Immature natural killer cell (primary cell): ENCODE measurements around the gene SOD2. TPM values are rescaled to one million over a fixed set of nuclear protein-coding genes. Genes with fewer than 3 reads are reported as not detected.
A peak's percentile ranks its signal among the peaks of the same experiment; 100 is the strongest.
"Not testable (repeated sequence)": the region's sequence is repeated elsewhere in the genome, so short reads cannot be mapped to it uniquely, and the experiment has no call there.

Experiments used
- DNase-seq, 3 donors: peaks; one replicate each; pipeline ENCODE4 v3.0.0; 2022; ENCODE audit warnings: mixed read lengths in 1 of 3
- H3K27ac Mint-ChIP-seq, 6 donors: one replicate each; pipeline ENCODE4 v1.8.0; 2020; ENCODE audit warnings: mixed read lengths in 6 of 6, mild to moderate bottlenecking in 5 of 6, inconsistent platforms in 4 of 6, moderate library complexity in 3 of 6
- H3K27me3 Mint-ChIP-seq, 3 donors: one replicate each; pipeline ENCODE4 v1.8.0; 2020 to 2021; ENCODE audit warnings: low read depth in 3 of 3, mild to moderate bottlenecking in 3 of 3, mixed read lengths in 3 of 3, moderate library complexity in 3 of 3, inconsistent platforms in 1 of 3
- H3K36me3 Mint-ChIP-seq, 3 donors: one replicate each; pipeline ENCODE4 v1.8.0; 2020; ENCODE audit warnings: mixed read lengths in 3 of 3, inconsistent platforms in 2 of 3, mild to moderate bottlenecking in 2 of 3
- H3K4me1 Mint-ChIP-seq, 2 donors: one replicate each; pipeline ENCODE4 v1.8.0; 2020; ENCODE audit warnings: inconsistent platforms in 2 of 2, mild to moderate bottlenecking in 2 of 2, mixed read lengths in 2 of 2, moderate library complexity in 1 of 2
- H3K4me3 Mint-ChIP-seq, 5 donors: one replicate each; pipeline ENCODE4 v1.8.0; 2020; ENCODE audit warnings: mild to moderate bottlenecking in 5 of 5, mixed read lengths in 5 of 5, inconsistent platforms in 3 of 5, moderate library complexity in 3 of 5
- H3K9me3 Mint-ChIP-seq, 6 donors: one replicate each; pipeline ENCODE4 v1.8.0; 2020; ENCODE audit warnings: mild to moderate bottlenecking in 6 of 6, mixed read lengths in 6 of 6, inconsistent platforms in 4 of 6, moderate library complexity in 3 of 6
- polyA plus RNA-seq, 3 donors: library from polyadenylated mRNA; unstranded; fragments of 300-500 nt; fragmentation: Illumina TruSeq; gene quantifications; one replicate each; pipeline ENCODE4 v1.2.3, GENCODE V29; 2021

The SOD2 gene
- polyA plus RNA-seq, 3 donors from 2014 or later: 54.5 to 73.0 (median 54.6) TPM

DNA sequence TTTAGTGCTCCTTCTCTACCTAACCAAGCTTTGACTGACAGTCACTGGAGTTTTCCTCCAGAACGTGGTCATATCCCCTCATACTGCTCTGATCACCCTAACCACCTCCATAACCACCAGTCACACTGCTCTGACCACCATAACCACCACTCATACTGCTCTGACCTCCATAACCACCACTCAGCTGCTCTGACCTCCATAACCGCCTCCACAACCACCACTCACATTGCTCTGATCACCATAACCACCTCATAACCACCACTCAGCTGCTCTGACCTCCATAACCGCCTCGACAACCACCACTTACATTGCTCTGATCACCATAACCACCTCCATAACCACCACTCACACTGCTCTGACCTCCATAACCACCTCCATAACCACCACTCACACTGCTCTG, 17.6 kb upstream of the SOD2 start:
- H3K36me3 Mint-ChIP-seq, DNase-seq, H3K4me3 Mint-ChIP-seq, H3K27ac Mint-ChIP-seq, H3K9me3 Mint-ChIP-seq, H3K27me3 Mint-ChIP-seq, H3K4me1 Mint-ChIP-seq: not testable (repeated sequence)

DNA sequence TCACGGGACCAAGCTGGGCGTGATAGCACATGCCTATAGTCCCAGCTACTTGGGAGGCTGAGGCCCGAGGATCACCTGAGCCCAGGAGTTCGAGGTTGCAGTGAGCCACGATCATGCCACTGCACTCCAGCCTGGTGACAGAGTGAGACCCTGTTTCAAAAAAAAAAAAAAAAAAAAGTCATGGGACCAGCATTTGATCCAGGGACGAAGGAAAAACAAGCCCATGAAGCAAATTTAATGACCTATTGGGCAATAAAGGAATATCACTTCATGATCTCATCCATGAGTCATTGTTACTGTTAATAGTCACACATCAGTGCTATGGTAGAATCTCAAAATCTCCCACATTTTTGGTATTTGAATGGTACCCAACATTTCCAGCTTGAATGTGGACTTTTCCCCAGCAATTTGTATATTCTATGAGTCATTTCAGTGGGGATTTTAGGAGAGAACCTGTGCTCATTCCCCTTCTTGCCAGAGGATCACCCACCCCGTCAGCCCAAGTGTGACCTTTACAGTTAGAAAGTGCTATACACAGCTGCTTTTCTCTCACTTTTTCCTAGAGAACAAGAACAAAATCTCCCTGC, 8.5 kb upstream of the SOD2 start:
- peaks cover 0 to 2% (median 0%) of the 10 kb centered on the region in 6 donors for H3K9me3 Mint-ChIP-seq
- H3K4me3 Mint-ChIP-seq: no peak overlapping the region
- peaks cover 0 to 4% (median 3%) of the 10 kb centered on the region in 3 donors for H3K36me3 Mint-ChIP-seq

DNA sequence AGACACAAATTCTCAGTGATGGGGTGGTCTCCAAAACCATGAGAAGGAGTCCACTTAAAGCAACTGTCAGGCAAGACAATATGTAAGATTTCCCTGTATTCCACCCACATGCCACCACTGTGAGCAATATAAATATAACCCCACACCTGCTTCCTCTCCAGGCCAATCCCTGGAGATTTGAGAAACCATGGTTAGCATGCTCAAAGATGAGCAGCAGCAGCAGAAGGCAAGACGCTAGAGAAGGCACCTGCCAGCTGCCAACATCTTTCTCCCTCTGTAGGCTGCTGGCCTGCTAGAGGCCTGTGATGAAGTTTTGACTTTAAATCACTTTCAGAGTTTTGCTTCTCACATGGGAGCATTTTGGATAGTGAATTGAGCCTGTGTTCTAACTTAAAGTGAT, 7.9 kb upstream of the SOD2 start:
- H3K27ac Mint-ChIP-seq: no peak overlapping the region
- H3K4me3 Mint-ChIP-seq: no peak overlapping the region
- peaks cover 0 to 4% (median 3%) of the 10 kb centered on the region in 3 donors for H3K36me3 Mint-ChIP-seq
- peaks cover 0 to 2% (median 0%) of the 10 kb centered on the region in 6 donors for H3K9me3 Mint-ChIP-seq
- H3K27me3 Mint-ChIP-seq: peaks cover 0 to 2% (median 0%) of the 10 kb centered on the region in 3 donors
- no peaks in the 10 kb centered on the region for H3K4me1 Mint-ChIP-seq
- DNase-seq: no peak

More for the DNA sequence above, 8.5 kb upstream of the SOD2 start:
- DNase-seq: no peak
- Mint-ChIP-seq H3K4me1 (no peaks in the 10 kb centered on the region), H3K27ac (no peak overlapping the region), H3K27me3 (peaks cover 0 to 2% (median 0%) of the 10 kb centered on the region in 3 donors)

DNA sequence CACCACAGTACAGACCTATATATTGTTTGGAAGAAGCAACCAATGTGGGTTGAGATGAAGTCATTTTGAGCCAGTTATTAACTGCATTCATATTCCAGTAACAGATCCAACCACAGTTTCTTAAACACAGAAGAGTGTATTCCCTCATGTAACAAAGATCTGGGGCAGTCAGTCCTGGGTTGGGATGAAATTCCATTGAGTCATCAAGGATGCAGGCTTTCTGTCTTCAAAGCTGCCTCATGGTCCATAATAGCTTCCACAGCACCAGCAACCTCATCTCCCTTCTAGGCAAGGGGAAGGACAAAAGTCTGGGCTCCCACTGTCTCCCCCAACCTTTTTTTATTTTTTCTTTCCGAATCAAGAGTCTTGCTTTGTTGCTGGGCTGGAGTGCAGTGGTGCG, 2.9 kb upstream of the SOD2 start:
- Mint-ChIP-seq H3K4me1 (peaks cover 26 to 27% of the 10 kb centered on the region in 2 donors), H3K27ac (no peak overlapping the region), H3K27me3 (peaks cover 2 to 10% (median 4%) of the 10 kb centered on the region in 3 donors), H3K4me3 (no peak overlapping the region), H3K36me3 (peaks cover 3 to 8% (median 4%) of the 10 kb centered on the region in 3 donors), H3K9me3 (no peaks in the 10 kb centered on the region)
- DNase-seq: no peak

DNA sequence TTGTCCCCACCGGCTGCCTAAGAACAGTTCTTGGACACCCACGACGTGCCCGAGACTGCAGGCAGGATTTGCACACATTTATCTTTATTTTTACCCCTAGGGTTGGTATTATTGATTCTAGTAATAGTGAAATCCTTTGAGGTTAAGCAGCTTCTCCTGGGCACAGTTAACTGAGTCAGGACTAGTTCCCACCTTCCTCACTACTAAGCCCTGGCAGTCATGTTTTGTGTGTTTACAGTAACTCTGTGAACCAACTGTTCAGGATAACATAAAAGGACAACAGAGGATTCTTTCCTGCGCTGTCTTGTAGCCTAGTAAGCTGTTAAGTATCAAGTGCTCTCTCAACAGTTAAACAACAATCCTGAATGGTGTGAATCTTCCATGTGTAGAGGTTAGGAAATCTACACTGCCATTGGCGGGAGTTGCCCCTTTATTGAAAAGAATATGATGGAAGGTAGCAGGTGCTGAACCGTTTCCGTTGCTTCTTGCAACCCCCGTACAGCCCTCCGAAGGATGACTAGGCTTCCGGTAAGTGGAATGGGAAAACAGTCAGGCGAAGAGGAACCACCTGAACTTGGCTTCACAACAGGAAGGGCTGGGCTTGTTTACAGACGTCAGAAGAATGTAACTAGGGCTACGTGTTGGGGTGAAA, 979 bp upstream of the SOD2 start:
- Mint-ChIP-seq H3K27ac (peak overlapping the region; percentile 83 to 94 (median 92)), H3K27me3 (peaks cover 0 to 10% (median 4%) of the 10 kb centered on the region in 3 donors), H3K4me3 (peak overlapping the region; percentile 90 to 95 (median 93)), H3K36me3 (peaks cover 6 to 8% (median 7%) of the 10 kb centered on the region in 3 donors), H3K9me3 (no peaks in the 10 kb centered on the region), H3K4me1 (peaks cover 27 to 29% of the 10 kb centered on the region in 2 donors)
- no peak for DNase-seq

DNA sequence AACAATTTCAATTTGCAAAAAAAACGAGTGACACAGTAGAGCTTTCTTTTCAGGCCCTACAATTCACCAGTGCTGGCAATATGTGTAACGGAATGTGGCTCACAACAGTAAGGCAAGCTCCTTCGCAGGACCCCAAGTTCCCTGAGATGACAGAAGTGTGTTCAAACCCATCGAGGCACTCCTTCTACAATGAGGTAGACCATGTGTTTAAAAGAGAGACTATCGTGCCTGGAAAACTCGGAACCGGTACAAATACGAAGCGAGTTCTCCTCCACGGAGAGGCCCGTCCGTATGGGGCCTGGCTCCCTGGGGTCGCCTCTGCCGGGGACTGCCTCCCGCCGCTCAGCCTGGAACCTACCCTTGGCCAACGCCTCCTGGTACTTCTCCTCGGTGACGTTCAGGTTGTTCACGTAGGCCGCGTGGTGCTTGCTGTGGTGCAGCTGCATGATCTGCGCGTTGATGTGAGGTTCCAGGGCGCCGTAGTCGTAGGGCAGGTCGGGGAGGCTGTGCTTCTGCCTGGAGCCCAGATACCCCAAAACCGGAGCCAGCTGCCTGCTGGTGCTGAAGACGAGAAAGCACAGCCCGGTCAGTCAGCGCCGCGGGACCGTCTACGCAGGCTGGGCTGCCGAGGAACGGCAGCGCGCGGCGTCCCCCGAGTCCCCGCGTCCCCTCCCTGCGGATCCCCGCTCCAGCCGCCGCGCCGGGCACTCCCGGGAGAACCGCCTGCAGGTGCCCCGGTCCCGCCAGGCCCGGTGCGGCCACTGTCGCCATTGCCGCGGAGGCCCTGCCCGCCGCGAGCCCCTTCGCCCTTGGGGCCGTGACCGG, 526 bp downstream of the SOD2 start:
- DNase-seq: peak; percentile 40 to 48 (median 46)
- H3K4me1 Mint-ChIP-seq: peaks cover 29 to 30% of the 10 kb centered on the region in 2 donors
- no peaks in the 10 kb centered on the region for H3K9me3 Mint-ChIP-seq
- peak overlapping the region; percentile 89 to 95 (median 93) for H3K4me3 Mint-ChIP-seq
- peaks cover 13 to 17% (median 14%) of the 10 kb centered on the region in 3 donors for H3K36me3 Mint-ChIP-seq
- peaks cover 0 to 10% (median 4%) of the 10 kb centered on the region in 3 donors for H3K27me3 Mint-ChIP-seq
- H3K27ac Mint-ChIP-seq: peak overlapping the region; percentile 83 to 93 (median 91)

DNA sequence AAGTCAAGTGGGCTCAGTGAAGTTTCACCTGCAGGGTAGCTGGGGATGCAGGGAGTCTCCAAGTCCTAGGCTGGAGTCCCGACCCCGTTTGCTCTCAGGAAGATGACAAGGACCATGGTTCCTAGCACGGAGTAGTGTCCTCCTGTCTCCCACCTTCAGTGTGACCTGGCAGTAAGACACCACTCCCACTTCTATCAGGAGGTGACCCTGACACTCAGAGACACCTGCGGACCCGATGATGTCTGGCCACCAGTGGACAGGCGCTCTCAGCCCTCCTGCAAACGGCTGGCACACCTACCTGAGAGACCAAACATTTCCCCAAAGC, 1.1 kb downstream of the SOD2 start:
- Mint-ChIP-seq H3K9me3 (no peaks in the 10 kb centered on the region), H3K27ac (peak overlapping the region; percentile 83 to 93 (median 90)), H3K36me3 (peaks cover 15 to 19% (median 15%) of the 10 kb centered on the region in 3 donors), H3K27me3 (peaks cover 0 to 10% (median 4%) of the 10 kb centered on the region in 3 donors), H3K4me3 (peak overlapping the region; percentile 89 to 95 (median 93)), H3K4me1 (peaks cover 30% of the 10 kb centered on the region in 2 donors)
- no peak for DNase-seq

DNA sequence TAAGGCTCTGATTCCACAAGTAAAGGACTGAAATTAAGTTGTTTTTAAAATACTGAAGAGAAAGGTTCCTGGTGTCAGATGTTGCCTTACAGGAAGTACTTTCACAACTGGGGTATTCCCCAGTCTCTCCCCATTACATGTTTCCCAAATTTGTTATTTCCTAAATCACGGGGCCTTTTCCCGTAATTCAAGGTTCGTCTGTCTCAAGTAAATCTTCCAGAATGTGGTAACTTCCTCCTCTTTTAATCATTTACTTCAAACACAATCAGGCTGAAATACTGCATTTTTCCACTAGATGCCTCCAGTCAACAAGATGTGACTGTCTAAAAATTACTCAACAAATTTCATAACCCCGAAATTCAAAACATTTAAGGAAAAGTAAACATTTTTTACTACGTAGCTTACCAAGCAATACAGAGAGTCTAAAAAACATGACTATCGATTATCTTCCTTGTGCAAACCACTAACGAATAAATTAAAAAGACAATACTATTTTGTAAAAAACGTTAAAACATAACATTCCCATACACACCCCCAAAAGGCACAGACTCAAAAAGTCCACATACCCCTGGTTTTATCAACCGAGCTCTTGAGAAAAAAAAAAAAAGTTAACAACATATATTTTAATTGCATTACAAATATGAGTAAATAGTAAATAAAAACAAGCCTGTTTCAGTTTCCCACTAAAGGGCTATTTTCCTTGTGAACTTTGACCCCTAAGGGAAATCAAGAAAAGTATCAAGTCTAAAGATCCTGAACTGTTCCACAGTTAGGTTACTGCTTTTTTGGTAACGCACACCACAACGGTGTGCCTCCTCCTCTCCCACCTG, 1.7 kb downstream of the SOD2 start:
- Mint-ChIP-seq H3K27me3 (peaks cover 0 to 10% (median 4%) of the 10 kb centered on the region in 3 donors), H3K36me3 (peaks cover 18 to 23% (median 19%) of the 10 kb centered on the region in 3 donors), H3K4me3 (peak overlapping the region; percentile 89 to 95 (median 93)), H3K4me1 (peaks cover 32 to 34% of the 10 kb centered on the region in 2 donors), H3K9me3 (no peaks in the 10 kb centered on the region), H3K27ac (peak overlapping the region; percentile 63 to 91 (median 88))
- peak; percentile 39 to 51 (median 40) for DNase-seq

DNA sequence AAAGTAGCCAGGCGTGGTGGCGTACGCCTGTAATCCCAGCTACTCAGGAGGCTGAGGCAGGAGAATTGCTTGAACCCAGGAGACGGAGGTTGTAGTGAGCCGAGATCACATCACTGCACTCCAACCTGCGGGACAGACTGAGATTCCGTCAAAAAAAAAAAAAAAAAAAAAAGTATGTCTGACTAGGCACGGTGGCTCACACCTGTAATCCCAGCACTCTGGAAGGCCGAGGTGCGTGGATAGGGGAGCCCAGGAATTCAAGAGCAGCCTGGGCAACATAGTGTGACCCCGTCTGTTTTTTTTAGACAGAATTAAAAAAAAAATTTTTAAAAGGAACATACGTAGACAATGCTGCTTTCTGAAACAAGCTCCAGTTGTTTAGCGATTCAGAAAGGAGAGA, 2.9 kb downstream of the SOD2 start:
- peaks cover 32 to 39% of the 10 kb centered on the region in 2 donors for H3K4me1 Mint-ChIP-seq
- H3K9me3 Mint-ChIP-seq, H3K27me3 Mint-ChIP-seq, H3K27ac Mint-ChIP-seq, H3K4me3 Mint-ChIP-seq, DNase-seq: not testable (repeated sequence)
- peaks cover 22 to 30% (median 25%) of the 10 kb centered on the region in 3 donors for H3K36me3 Mint-ChIP-seq

DNA sequence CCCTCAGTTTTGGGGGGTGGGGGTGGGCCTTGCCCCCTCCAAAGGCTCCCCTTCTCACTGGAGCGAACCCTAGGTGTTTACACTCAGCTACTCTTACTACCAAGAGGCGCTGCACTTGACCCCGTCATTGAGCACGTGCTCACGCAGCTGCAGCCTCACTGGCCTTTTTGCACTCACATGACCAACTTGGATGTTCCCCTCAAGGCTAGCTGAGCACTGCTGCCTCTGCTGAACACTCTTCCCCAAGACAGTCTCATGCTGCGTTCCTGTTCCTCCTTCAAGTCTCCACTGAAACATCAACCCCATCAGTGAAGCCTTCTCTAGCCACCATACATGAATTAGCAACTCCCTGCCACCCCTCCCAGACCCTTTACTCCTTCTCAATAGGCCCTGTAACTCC, 4.0 kb downstream of the SOD2 start:
- H3K4me3 Mint-ChIP-seq: no peak overlapping the region
- peak overlapping the region in 1 of 6 donors; percentile 30 for H3K27ac Mint-ChIP-seq
- H3K9me3 Mint-ChIP-seq: no peaks in the 10 kb centered on the region
- DNase-seq: no peak
- peaks cover 22 to 34% (median 31%) of the 10 kb centered on the region in 3 donors for H3K36me3 Mint-ChIP-seq
- H3K4me1 Mint-ChIP-seq: peaks cover 26 to 34% of the 10 kb centered on the region in 2 donors
- H3K27me3 Mint-ChIP-seq: peaks cover 0 to 5% (median 4%) of the 10 kb centered on the region in 3 donors

DNA sequence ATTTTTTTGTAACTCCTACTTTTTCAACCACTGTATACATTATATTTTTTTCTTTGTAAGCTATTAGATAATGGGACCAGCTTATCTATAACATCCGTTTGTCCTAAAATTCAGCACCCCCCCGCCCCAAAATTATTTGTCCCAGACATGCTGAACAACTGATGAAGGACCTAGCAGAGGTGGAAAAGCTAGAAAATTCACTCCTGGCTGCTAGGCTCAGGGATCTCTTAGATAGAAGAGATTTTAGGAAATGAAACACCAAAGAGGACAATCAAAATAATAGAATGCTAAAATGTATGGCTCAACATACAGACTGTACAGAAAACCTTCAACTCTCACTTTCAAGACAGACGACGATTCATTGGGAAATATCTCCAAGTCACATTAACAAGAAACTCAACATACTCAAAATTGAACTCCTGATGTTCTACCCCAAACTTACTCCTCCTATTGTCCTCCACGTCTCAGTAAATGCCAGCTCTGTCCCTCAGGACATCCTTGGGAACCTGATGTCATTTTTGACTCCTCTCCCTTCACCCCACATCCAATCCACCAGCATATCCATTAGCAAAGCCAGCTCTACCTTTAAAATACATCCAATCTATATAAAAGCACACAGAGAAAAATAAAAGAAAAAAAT, 4.7 kb downstream of the SOD2 start:
- Mint-ChIP-seq H3K4me3 (no peak overlapping the region), H3K27me3 (peaks cover 0 to 5% (median 4%) of the 10 kb centered on the region in 3 donors), H3K9me3 (no peaks in the 10 kb centered on the region), H3K36me3 (peaks cover 22 to 40% (median 36%) of the 10 kb centered on the region in 3 donors), H3K27ac (peak overlapping the region in 1 of 6 donors; percentile 22), H3K4me1 (peaks cover 22 to 29% of the 10 kb centered on the region in 2 donors)
- DNase-seq: no peak

DNA sequence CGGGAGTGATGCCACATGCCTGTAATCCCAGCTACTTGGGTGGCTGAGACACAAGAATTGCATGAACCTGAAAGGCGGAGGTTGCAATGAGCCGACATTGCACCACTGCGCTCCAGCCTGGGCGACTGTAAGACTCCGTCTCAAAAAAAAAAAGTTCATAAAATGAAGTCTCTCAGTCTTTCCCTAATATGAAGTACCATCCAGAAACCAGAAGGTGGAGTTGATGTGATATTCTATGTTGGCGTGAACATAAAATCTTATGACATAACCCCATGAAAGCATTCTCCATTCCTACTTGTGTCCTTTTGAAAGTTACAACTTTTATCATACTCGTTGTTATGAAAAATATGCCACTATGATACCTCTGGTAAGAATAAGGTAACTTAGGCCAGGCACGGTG, 5.7 kb downstream of the SOD2 start:
- Mint-ChIP-seq H3K4me3 (no peak overlapping the region), H3K9me3 (no peaks in the 10 kb centered on the region), H3K4me1 (peaks cover 18 to 26% of the 10 kb centered on the region in 2 donors), H3K27me3 (peaks cover 0 to 3% (median 2%) of the 10 kb centered on the region in 3 donors), H3K36me3 (peaks cover 22 to 45% (median 36%) of the 10 kb centered on the region in 3 donors), H3K27ac (no peak overlapping the region)
- DNase-seq: no peak

DNA sequence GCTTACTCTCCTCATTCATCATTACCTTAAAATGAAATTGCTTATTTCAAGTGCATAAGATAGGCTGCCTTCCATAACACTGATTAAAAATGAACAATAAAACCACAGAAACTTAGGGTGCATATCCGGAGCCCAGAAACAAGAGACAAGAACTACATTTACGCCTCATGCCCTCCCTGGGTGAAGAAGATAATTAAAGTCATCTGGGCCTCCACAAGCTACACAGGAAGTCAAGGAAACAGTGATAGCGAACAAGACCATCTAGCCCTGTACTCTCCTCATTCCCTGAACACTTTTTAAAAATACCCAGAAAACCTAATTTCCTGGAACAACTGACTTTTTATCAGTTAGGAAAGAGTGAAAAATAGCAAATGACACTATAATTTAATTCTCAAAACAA, 6.3 kb downstream of the SOD2 start:
- Mint-ChIP-seq H3K4me1 (peaks cover 12 to 19% of the 10 kb centered on the region in 2 donors), H3K4me3 (no peak overlapping the region)
- no peak for DNase-seq

More for the DNA sequence above, 6.3 kb downstream of the SOD2 start:
- Mint-ChIP-seq H3K27me3 (no peaks in the 10 kb centered on the region), H3K27ac (no peak overlapping the region), H3K36me3 (peaks cover 22 to 51% (median 36%) of the 10 kb centered on the region in 3 donors), H3K9me3 (no peaks in the 10 kb centered on the region)
